Measurements from ENCODE around the gene UBE2L6. TPM values are rescaled to one million over a fixed set of nuclear protein-coding genes. Genes with fewer than 3 reads are reported as not detected.

Gene UBE2L6
- polyA plus RNA-seq, 1 donor from 2014 or later, result 88.0 TPM

GRCh38 chr11:57521116-57521515 is 46.4 kb downstream of the UBE2L6 start:
- Histone ChIP-seq H3K9me3 (ENCODE audit: low read length) (no peaks in the 10 kb centered on the region), H3K79me2 (replicated peaks; ENCODE audit: insufficient read depth, low read length) (no peaks in the 10 kb centered on the region), H4K20me1 (ENCODE audit: insufficient read depth) (no peaks in the 10 kb centered on the region), H3F3A (ENCODE audit: insufficient read depth, low read length, poor library complexity, severe bottlenecking) (no peaks in the 10 kb centered on the region), H2AFZ (ENCODE audit: low read depth, low read length) (no peak overlapping the region), H3K27ac (ENCODE audit: low read length) (no peak overlapping the region), H3K36me3 (ENCODE audit: insufficient read depth, low read length) (no peaks in the 10 kb centered on the region), H3K9me2 (ENCODE audit: insufficient read depth, low read length) (no peaks in the 10 kb centered on the region), H3K27me3 (ENCODE audit: insufficient read depth, low read depth, low read length) (peaks cover 17% of the 10 kb centered on the region), H3K4me2 (ENCODE audit: low read length) (no peak overlapping the region), H3K4me3 (ENCODE audit: low read length) (no peak overlapping the region), H3K9ac (ENCODE audit: low read length) (no peak overlapping the region)
- TF ChIP-seq RAD21 (conservative IDR thresholded peaks at IDR 0.05) (no peak), EZH2 (IDR thresholded peaks at IDR 0.05; ENCODE audit: borderline replicate concordance, insufficient read depth, low read length, poor library complexity, severe bottlenecking) (no peak), POLR2AphosphoS5 (IDR thresholded peaks at IDR 0.05) (no peak), MXI1 (conservative IDR thresholded peaks at IDR 0.05; ENCODE audit: poor library complexity, severe bottlenecking) (no peak), SMC3 (conservative IDR thresholded peaks at IDR 0.05; ENCODE audit: poor library complexity) (no peak), REST (IDR thresholded peaks at IDR 0.05; ENCODE audit: borderline replicate concordance) (no peak), EP300 (conservative IDR thresholded peaks at IDR 0.05; ENCODE audit: poor library complexity, severe bottlenecking) (no peak), CTCF (IDR thresholded peaks at IDR 0.05; ENCODE audit: poor library complexity, severe bottlenecking) (no peak), TAF1 (IDR thresholded peaks at IDR 0.05; ENCODE audit: low read depth) (no peak)

- Histone ChIP-seq H3K27ac (ENCODE audit: low read length) (no peak overlapping the region), H3K9ac (ENCODE audit: low read length) (no peak overlapping the region), H3K36me3 (ENCODE audit: insufficient read depth, low read length) (no peaks in the 10 kb centered on the region), H2AFZ (ENCODE audit: low read depth, low read length) (no peak overlapping the region), H3K4me2 (ENCODE audit: low read length) (peak overlapping the region; percentile 42), H3K9me2 (ENCODE audit: insufficient read depth, low read length) (no peaks in the 10 kb centered on the region), H3K27me3 (ENCODE audit: insufficient read depth, low read depth, low read length) (peaks cover 58% of the 10 kb centered on the region), H4K20me1 (ENCODE audit: insufficient read depth) (no peaks in the 10 kb centered on the region), H3K79me2 (replicated peaks; ENCODE audit: insufficient read depth, low read length) (no peaks in the 10 kb centered on the region), H3K9me3 (ENCODE audit: low read length) (no peaks in the 10 kb centered on the region), H3K4me3 (ENCODE audit: low read length) (peak overlapping the region; percentile 77), H3F3A (ENCODE audit: insufficient read depth, low read length, poor library complexity, severe bottlenecking) (no peaks in the 10 kb centered on the region)
- no peak for TF ChIP-seq TAF1 (IDR thresholded peaks at IDR 0.05; ENCODE audit: low read depth)
- no peak for TF ChIP-seq MXI1 (conservative IDR thresholded peaks at IDR 0.05; ENCODE audit: poor library complexity, severe bottlenecking)
- TF ChIP-seq SMC3 (conservative IDR thresholded peaks at IDR 0.05; ENCODE audit: poor library complexity), result no peak
- no peak for TF ChIP-seq EP300 (conservative IDR thresholded peaks at IDR 0.05; ENCODE audit: poor library complexity, severe bottlenecking)
- TF ChIP-seq EZH2 (IDR thresholded peaks at IDR 0.05; ENCODE audit: borderline replicate concordance, insufficient read depth, low read length, poor library complexity, severe bottlenecking), result no peak
- no peak for TF ChIP-seq REST (IDR thresholded peaks at IDR 0.05; ENCODE audit: borderline replicate concordance)
- TF ChIP-seq CTCF (IDR thresholded peaks at IDR 0.05; ENCODE audit: poor library complexity, severe bottlenecking), result no peak
- no peak for TF ChIP-seq RAD21 (conservative IDR thresholded peaks at IDR 0.05)
- TF ChIP-seq POLR2AphosphoS5 (IDR thresholded peaks at IDR 0.05), result no peak
These were observed 51.4 kb downstream of the UBE2L6 start for GRCh38 chr11:57516061-57516443.

Measured in neural cell (in vitro differentiated cells).